HepG2 (cell line): Measurements from ENCODE around the gene OPRL1. TPM values are rescaled to one million over a fixed set of nuclear protein-coding genes. Genes with fewer than 3 reads are reported as not detected.

Source experiments
- CSRNP2 ChIP-seq: sonication (generic); formaldehyde crosslinking; conservative IDR thresholded peaks from 2 replicates; pipeline ENCODE4 v1.8.0; 2022; ENCODE audit warnings: low read depth, missing genetic modification reagents
- JUN ChIP-seq: sonication (generic); formaldehyde crosslinking; IDR thresholded peaks from 2 replicates; pipeline ENCODE4 v1.4.0; 2020; ENCODE audit warnings: mild to moderate bottlenecking, missing genetic modification reagents
- MED13 ChIP-seq: sonication (generic); formaldehyde crosslinking; IDR thresholded peaks from 2 replicates; pipeline ENCODE4 v1.5.0; 2020; ENCODE audit warnings: missing genetic modification reagents
- MNT ChIP-seq: fragments of 450-650 bp; IDR thresholded peaks from 2 replicates; pipeline ENCODE4 v1.6.1; 2016
- PAXIP1 ChIP-seq: sonication (generic); formaldehyde crosslinking; conservative IDR thresholded peaks from 2 replicates; pipeline ENCODE4 v1.4.0; 2020; ENCODE audit warnings: mild to moderate bottlenecking, missing genetic modification reagents, moderate library complexity
- PPARG ChIP-seq: conservative IDR thresholded peaks from 2 replicates; pipeline ENCODE4 v1.6.1; 2016; ENCODE audit warnings: missing biosample characterization, missing genetic modification reagents
- SRSF1 ChIP-seq: fragments of 200-400 bp; formaldehyde crosslinking; optimal IDR thresholded peaks from 2 replicates; pipeline ENCODE3; 2017; ENCODE audit warnings: mild to moderate bottlenecking, low read depth, low read length, moderate library complexity
- ZMYM2 ChIP-seq: sonication (generic); formaldehyde crosslinking; IDR thresholded peaks from 2 replicates; pipeline ENCODE4 v1.8.0; 2022; ENCODE audit warnings: mild to moderate bottlenecking, missing genetic modification reagents
- ZNF207 ChIP-seq: fragments of 450-650 bp; IDR thresholded peaks from 2 replicates; pipeline ENCODE4 v1.6.1; 2016; ENCODE audit warnings: antibody characterized with exemption, borderline replicate concordance
- ZNF274 ChIP-seq: sonication (generic); formaldehyde crosslinking; IDR thresholded peaks from 2 replicates; pipeline ENCODE4 v1.5.1; 2020; ENCODE audit warnings: mild to moderate bottlenecking, missing genetic modification reagents
- ZNF333 ChIP-seq: sonication (generic); formaldehyde crosslinking; IDR thresholded peaks from 2 replicates; pipeline ENCODE4 v1.4.0; 2020; ENCODE audit warnings: mild to moderate bottlenecking, missing genetic modification reagents, borderline replicate concordance
- ZNF615 ChIP-seq: sonication (generic); formaldehyde crosslinking; IDR thresholded peaks from 2 replicates; pipeline ENCODE4 v1.5.0; 2020; ENCODE audit warnings: mild to moderate bottlenecking, missing genetic modification reagents, borderline replicate concordance
- ZNF616 ChIP-seq: sonication (generic); formaldehyde crosslinking; IDR thresholded peaks from 2 replicates; pipeline ENCODE4 v1.5.0; 2020; ENCODE audit warnings: low read depth, mild to moderate bottlenecking, missing genetic modification reagents
- ZNF646 ChIP-seq: sonication (generic); formaldehyde crosslinking; IDR thresholded peaks from 2 replicates; pipeline ENCODE4 v1.9.0; 2021; ENCODE audit warnings: mild to moderate bottlenecking, missing genetic modification reagents
- ZNF678 ChIP-seq: sonication (generic); formaldehyde crosslinking; IDR thresholded peaks from 2 replicates; pipeline ENCODE4 v1.4.0; 2020; ENCODE audit warnings: mild to moderate bottlenecking, missing genetic modification reagents
- ZNF788 ChIP-seq: sonication (generic); formaldehyde crosslinking; IDR thresholded peaks from 2 replicates; pipeline ENCODE4 v1.5.0; 2020; ENCODE audit warnings: mild to moderate bottlenecking, missing genetic modification reagents, borderline replicate concordance
- polyA plus RNA-seq, 8 experiments: library from polyadenylated mRNA; depleted of rRNA in 3 of 8; stranded (reverse) in 7 of 8; unstranded in 1 of 8; fragments of >200 nt; fragmentation: Illumina TruSeq in 4 of 8; extraction: Trizol in 4 of 8; gene quantifications; 2 replicates each; pipeline versions ENCODE4 v1.2.1 to v1.2.3, GENCODE V29; 2011 to 2016; ENCODE audit warnings: low read depth in 4 of 8, missing spikeins in 1 of 8, mixed read lengths in 1 of 8; ENCODE audit not compliant: insufficient read depth in 1 of 8
- total RNA-seq, 5 experiments: library from RNA; depleted of rRNA; stranded (reverse); fragments of >200 nt; fragmentation: Illumina TruSeq; extraction: Trizol; gene quantifications; 2 replicates each; pipeline ENCODE4 v1.2.3, GENCODE V29; 2016; ENCODE audit warnings: low read depth in 1 of 5

The OPRL1 gene
- total and polyA plus RNA-seq, 2 of the 13 experiments (the other 11 are each of a cell fraction or from before 2014, with no cell fraction given), result 0.35 to 0.71 TPM

GRCh38 chr20:64092258-64093012 lies 12.6 kb downstream of the OPRL1 start (continued):
- TF ChIP-seq CSRNP2 (CRISPR knock-in tag), result no peak
- TF ChIP-seq ZNF333, result no peak
- no peak for TF ChIP-seq PPARG (CRISPR knock-in tag)
- 0 out of 2 replicates have a peak, but pooled peaks have one; percentile 7 for TF ChIP-seq ZNF788 (CRISPR knock-in tag)
- 0 out of 2 replicates have a peak, but pooled peaks have one; percentile 8 for TF ChIP-seq ZMYM2 (CRISPR knock-in tag)
- no peak for TF ChIP-seq ZNF274 (CRISPR knock-in tag)
- TF ChIP-seq ZNF678 (CRISPR knock-in tag), result no peak
- TF ChIP-seq JUN (CRISPR knock-in tag), result no peak
- TF ChIP-seq PAXIP1 (CRISPR knock-in tag), result no peak
- TF ChIP-seq MNT, result peak; percentile 98
- TF ChIP-seq ZNF616 (CRISPR knock-in tag), result no peak
- TF ChIP-seq ZNF207, result no peak
- no peak for TF ChIP-seq MED13 (CRISPR knock-in tag)
- TF ChIP-seq SRSF1, result no peak
- TF ChIP-seq ZNF615 (CRISPR knock-in tag), result no peak
- peak; percentile 80; the same call in 1 of the 2 replicates for TF ChIP-seq ZNF646
